Tibial artery (tissue), 4 donors: ENCODE measurements around the gene JMJD1C.

ENCODE experiments used
- DNase-seq, 2 donors: peaks; one replicate each; pipeline ENCODE4 v3.0.0-alpha.2; 2019
- H3K27ac ChIP-seq, 2 donors: fragments of 200-600 bp; sonication (generic) in 1 of 2; 1 replicate in 1 of 2; 2 replicates in 1 of 2; pipeline ENCODE4 v1.5.1; 2018 to 2019; ENCODE audit warnings: mild to moderate bottlenecking in 1 of 2
- H3K27me3 ChIP-seq, 2 donors: fragments of 200-600 bp; sonication (generic) in 1 of 2; one replicate each; pipeline versions ENCODE4 v1.5.1 to v1.6.0; 2016 to 2019
- H3K36me3 ChIP-seq, 3 donors: fragments of 200-600 bp; sonication (generic) in 2 of 3; one replicate each; pipeline ENCODE4 v1.5.1; 2016 to 2019; ENCODE audit warnings: mild to moderate bottlenecking in 2 of 3
- H3K4me1 ChIP-seq, 4 donors: fragments of 200-600 bp; sonication (generic) in 2 of 4; 1 replicate in 3 of 4; 2 replicates in 1 of 4; pipeline ENCODE4 v1.5.1; 2016 to 2019
- H3K4me3 ChIP-seq, 2 donors: fragments of 200-600 bp; sonication (generic) in 1 of 2; 1 replicate in 1 of 2; 2 replicates in 1 of 2; pipeline ENCODE4 v1.5.1; 2018 to 2019; ENCODE audit warnings: mild to moderate bottlenecking in 2 of 2
- H3K9me3 ChIP-seq, 3 donors: fragments of 200-600 bp; sonication (generic) in 1 of 3; one replicate each; pipeline ENCODE4 v1.5.1; 2016 to 2019
- CTCF ChIP-seq, 2 experiments: fragments of 200-600 bp in 1 of 2; fragments of 450-650 bp in 1 of 2; IDR thresholded peaks; one replicate each; pipeline ENCODE4 v1.5.1; 2017 to 2019; ENCODE audit warnings: antibody characterized with exemption in 2 of 2, mild to moderate bottlenecking in 1 of 2, moderate library complexity in 1 of 2
- intact Hi-C: fragments of 100-400 bp; cut with DNase I; formaldehyde crosslinking; loops from one replicate; pipeline ENCODE4 v1.15.0; 2023; ENCODE audit warnings: low total_unique reads

JMJD1C gene

GRCh38 chr10:63456437-63457210 is 9.2 kb downstream of the JMJD1C start:
- H3K27ac ChIP-seq, result no peak overlapping the region
- TF ChIP-seq CTCF (IDR thresholded peaks at IDR 0.05), result no peak

GRCh38 chr10:63455507-63455906 is 10.3 kb downstream of the JMJD1C start:
- no peak for DNase-seq
- Histone ChIP-seq H3K27ac (no peak overlapping the region), H3K9me3 (no peaks in the 10 kb centered on the region), H3K4me1 (peaks cover 0 to 29% (median 0%) of the 10 kb centered on the region in 4 donors), H3K27me3 (no peaks in the 10 kb centered on the region), H3K36me3 (no peaks in the 10 kb centered on the region), H3K4me3 (no peak overlapping the region)
- TF ChIP-seq CTCF (IDR thresholded peaks at IDR 0.05), result no peak
- intact Hi-C loops, result no loop called here

More at GRCh38 chr10:63456437-63457210, 9.2 kb downstream of the JMJD1C start:
- Histone ChIP-seq H3K27me3 (no peaks in the 10 kb centered on the region), H3K9me3 (no peaks in the 10 kb centered on the region), H3K36me3 (no peaks in the 10 kb centered on the region), H3K4me1 (peaks cover 0 to 29% (median 0%) of the 10 kb centered on the region in 4 donors), H3K4me3 (no peak overlapping the region)
- no peak for DNase-seq
- intact Hi-C loops, result no loop called here

- Histone ChIP-seq H3K4me3 (no peak overlapping the region), H3K27ac (no peak overlapping the region), H3K9me3 (no peaks in the 10 kb centered on the region), H3K36me3 (no peaks in the 10 kb centered on the region), H3K27me3 (no peaks in the 10 kb centered on the region), H3K4me1 (peaks cover 0 to 27% (median 0%) of the 10 kb centered on the region in 4 donors)
- intact Hi-C loops, result no loop called here
- no peak for TF ChIP-seq CTCF (IDR thresholded peaks at IDR 0.05)
- no peak for DNase-seq
Observed at GRCh38 chr10:63454631-63455030, 11.1 kb downstream of the JMJD1C start.

GRCh38 chr10:63452524-63452923 is 13.3 kb downstream of the JMJD1C start:
- no peak overlapping the region for H3K27ac ChIP-seq
- intact Hi-C loops, result no loop called here
- TF ChIP-seq CTCF (IDR thresholded peaks at IDR 0.05), result no peak
- no peak for DNase-seq
- H3K27me3 ChIP-seq, result no peaks in the 10 kb centered on the region
- H3K9me3 ChIP-seq, result no peaks in the 10 kb centered on the region
- peaks cover 0 to 17% (median 0%) of the 10 kb centered on the region in 4 donors for H3K4me1 ChIP-seq
- no peaks in the 10 kb centered on the region for H3K36me3 ChIP-seq
- H3K4me3 ChIP-seq, result no peak overlapping the region

GRCh38 chr10:63446716-63447440 is 18.9 kb downstream of the JMJD1C start:
- intact Hi-C loops, result no loop called here
- TF ChIP-seq CTCF (IDR thresholded peaks at IDR 0.05), result no peak
- no peak for DNase-seq
- no peaks in the 10 kb centered on the region for H3K36me3 ChIP-seq
- H3K27ac ChIP-seq, result no peak overlapping the region
- peaks cover 0 to 14% (median 3%) of the 10 kb centered on the region in 4 donors for H3K4me1 ChIP-seq
- no peaks in the 10 kb centered on the region for H3K27me3 ChIP-seq
- no peaks in the 10 kb centered on the region for H3K9me3 ChIP-seq
- no peak overlapping the region for H3K4me3 ChIP-seq
